NOMO-1 treated with dmso at 0.1 percent for 144 hours (cell line): ENCODE data around the gene PLPP2.
"Not testable (repeated sequence)": the region's sequence is repeated elsewhere in the genome, so short reads cannot be mapped to it uniquely, and the experiment has no call there.

ENCODE experiments used
- DNase-seq: peaks from one replicate; lab custom pipeline; 2025; ENCODE audit not compliant: unreplicated experiment; lab: John Stamatoyannopoulos, UW

The PLPP2 gene

DNA sequence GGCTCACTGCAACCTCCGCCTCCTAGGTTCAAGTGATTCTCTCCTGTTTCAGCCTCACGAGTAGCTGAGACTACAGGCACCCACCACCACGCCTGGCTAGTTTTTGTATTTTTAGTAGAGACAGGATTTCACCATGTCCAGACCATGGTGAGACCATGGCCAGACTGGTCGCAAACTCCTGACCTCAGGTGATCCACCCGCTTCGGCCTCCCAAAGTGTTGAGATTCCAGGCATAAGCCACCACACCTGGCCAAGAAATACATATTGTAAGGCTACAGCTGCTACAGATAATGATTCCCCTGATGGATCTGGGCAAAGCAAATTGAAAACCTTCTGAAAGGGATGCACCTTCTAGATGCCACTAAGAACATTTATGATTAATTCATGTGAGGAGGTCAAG is 17.8 kb downstream of the PLPP2 start:
- DNase-seq, result no peak

DNA sequence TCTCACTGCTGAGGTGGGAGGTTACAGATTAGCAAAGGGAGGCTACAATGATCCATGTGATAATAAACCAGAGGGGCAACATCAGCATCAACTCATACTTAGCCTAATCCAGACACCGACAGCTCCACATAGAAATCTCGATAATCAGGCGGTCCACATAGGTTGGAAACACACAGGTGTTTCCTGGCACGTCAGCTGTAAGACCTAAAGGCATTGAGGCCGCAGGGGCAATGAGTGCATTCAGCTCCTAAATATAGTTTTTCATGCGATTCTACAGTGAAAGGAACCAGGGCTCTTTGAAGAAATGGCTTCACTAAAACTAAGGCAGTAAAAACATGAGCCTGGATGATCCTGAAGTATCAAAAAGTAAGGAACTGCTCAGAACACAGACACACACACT is 19.3 kb downstream of the PLPP2 start:
- no peak for DNase-seq

DNA sequence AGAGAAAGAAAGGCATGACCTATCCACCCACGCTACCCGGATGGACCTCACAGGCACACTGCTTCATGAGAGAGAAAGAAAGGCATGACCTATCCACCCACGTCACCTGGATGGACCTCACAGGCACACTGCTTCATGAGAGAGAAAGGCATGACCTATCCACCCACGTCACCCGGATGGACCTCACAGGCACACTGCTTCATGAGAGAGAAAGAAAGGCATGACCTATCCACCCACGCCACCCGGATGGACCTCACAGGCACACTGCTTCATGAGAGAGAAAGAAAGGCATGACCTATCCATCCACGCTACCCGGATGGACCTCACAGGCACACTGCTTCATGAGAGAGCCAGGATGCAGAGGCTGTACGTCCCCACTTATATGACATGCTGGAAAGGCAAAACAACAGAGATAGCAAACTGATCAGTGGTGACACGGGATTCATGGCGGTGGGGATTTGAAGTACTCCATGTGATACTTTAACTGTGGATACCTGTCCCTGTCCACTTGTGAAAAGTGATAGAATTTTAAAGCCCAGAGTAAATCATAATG is 20.4 kb downstream of the PLPP2 start:
- not testable (repeated sequence) for DNase-seq

DNA sequence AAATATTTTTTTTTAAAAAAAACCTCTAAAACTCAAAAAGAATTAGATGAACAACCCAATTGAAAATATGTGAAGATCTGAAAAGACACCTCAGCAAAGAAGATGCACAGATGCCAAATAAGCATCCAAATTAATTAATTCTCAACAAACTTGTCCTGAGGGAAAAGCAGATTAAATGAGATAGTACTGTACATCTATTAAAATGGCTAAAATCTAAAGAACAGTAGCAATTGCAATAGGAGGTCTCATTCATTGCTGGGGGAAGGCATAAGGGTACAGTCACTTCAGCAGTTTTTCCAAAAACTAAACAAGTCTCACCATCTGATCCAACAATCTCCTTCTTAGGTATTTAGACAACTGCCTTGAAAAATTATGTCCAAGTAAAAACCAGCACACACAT is 22.0 kb downstream of the PLPP2 start:
- no peak for DNase-seq

DNA sequence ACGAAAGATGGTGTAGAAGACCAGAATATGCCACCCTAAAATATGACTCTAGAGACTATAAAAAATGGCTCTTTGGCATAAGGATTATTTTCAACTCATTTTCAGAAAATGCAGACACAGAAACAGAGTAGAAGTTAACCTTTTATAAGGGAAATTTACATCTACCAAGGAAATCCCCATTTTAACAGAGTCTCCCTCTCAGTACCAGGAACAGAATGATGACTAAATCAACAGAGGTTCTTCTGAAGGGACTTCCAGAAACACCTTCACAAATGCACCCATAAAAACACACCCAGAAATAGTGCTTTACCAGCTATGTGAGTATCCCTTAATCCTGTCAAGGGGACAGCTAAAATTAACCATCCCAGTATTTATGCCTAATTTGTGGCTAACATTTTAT is 29.1 kb downstream of the PLPP2 start:
- DNase-seq, result no peak

DNA sequence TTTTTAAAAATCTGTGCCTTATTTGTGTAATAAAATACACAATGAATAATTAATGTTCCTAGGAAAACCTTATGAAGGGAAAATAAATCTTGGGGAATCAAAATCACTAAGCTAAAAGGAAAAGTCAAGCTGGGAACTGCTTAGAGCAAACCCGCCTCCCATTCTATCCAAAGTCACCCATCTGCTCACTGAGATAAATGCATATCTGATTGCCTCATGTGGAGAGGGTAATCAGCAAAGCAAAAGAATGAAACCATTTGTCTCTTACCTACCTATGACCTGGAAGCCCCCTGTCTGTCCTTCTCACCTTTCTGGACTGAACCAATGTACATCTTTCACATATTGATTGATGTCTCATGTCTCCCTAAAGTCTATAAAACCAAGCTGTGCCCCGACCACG is 34.4 kb downstream of the PLPP2 start:
- not testable (repeated sequence) for DNase-seq

DNA sequence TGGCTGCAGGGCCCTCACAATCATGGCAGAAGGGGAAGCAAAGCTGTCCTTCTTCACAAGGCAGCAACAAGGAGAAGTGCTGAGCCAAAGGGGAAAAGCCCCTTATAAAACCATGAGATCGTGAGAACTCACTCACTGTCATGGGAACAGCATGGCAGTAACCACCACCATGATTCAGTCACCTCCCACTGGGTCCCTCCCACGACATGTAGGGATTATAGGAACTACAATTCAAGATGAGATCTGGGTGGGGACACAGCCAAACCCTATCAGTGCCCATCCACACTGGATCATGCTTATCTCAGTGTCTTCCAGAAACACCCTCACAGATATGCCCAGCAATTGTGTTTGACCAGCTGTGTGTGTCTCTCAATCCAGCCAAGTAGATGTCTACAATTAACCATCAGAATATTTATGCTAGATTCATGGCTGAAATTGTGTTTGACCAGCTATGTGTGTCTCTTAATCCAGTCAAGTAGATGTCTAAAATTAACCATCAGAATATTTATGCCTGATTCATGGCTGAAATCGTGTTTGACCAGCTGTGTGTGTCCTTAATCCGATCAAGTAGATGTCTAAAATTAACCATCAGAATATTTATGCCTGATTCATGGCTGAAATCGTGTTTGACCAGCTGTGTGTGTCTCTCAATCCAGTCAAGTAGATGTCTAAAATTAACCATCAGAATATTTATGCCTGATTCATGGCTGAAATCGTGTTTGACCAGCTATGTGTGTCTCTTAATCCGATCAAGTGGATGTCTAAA is 38.6 kb downstream of the PLPP2 start:
- not testable (repeated sequence) for DNase-seq

DNA sequence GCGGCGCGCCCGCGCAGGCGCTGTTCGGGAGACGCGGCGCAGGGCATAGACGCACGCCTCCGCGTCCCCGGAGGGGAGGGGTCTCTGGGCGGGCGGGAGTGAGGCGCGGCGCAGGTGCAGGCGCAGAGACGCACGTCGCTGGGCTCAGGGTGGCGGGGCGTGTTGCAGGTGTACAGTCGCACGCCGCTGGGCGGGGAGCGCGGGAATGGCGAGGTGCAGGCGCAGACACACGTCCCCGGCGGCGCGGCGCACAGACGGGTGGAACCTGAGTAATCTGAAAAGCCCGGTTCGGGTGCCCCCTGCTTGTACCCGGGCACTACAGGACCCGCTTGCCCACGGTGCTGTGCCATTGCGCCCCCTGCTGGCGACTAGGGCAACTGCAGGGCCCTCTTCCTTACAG is 44.7 kb downstream of the PLPP2 start:
- DNase-seq, result no peak

DNA sequence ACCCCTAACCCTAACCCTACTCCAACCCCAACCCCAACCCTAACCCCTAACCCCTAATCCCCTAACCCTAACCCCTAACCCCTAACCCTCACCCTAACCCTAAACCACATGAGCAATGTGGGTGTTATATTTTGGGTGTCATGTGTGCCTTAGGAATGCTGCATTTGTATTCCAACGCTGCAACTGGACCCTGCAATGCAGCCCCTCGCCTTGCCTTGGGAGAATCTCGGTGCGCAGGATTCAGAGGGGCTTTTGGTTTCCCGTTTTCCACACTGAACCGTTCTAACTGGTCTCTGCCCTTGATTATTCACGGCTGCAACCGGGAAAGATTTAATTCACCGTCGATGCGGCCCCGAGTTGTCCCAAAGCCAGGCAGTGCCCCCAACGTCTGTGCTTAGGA is 45.3 kb downstream of the PLPP2 start:
- not testable (repeated sequence) for DNase-seq

DNA sequence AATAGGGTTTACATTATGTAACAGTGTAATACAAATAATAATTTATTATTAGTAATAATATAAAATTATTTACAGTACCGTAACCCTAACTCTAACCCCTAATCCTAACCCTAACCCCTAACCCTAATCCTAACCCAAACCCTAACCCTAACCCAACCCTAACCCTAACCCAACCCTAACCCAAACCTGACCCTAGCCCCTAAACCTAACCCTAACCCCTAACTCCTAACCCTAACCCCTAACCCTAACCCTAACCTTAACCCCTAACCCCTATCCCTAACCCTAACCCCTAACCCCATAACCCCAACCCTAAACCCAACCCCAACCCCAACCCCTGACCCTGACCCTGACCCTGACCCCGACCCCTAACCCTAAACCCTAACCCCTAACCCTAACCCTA is 45.7 kb downstream of the PLPP2 start:
- DNase-seq, result no peak
